ENCODE data around the gene POLR1A. TPM values are rescaled to one million over a fixed set of nuclear protein-coding genes. Genes with fewer than 3 reads are reported as not detected.

Gene POLR1A
- total RNA-seq, 1 donor from 2014 or later, result 50.1 TPM

DNA sequence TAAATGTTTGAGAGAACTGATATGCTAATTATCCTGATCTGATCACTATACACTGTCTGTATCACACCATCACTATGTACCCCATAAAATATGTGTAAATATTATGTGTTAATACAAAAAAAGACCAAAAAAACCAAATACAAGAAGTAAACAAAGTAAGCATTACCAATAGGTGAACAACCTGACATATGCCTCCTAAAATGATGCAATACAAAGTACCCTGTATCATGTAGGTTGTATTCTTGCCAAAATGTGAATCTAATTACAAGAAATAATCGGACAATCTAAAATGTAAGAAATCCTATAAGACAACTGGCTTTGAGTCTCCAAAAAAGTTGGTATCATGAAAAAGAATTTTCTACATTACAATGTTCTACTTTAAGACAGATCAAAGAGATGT lies 7.8 kb downstream of the POLR1A start:
- intact Hi-C loops (cut with micrococcal nuclease), result no loop called here

DNA sequence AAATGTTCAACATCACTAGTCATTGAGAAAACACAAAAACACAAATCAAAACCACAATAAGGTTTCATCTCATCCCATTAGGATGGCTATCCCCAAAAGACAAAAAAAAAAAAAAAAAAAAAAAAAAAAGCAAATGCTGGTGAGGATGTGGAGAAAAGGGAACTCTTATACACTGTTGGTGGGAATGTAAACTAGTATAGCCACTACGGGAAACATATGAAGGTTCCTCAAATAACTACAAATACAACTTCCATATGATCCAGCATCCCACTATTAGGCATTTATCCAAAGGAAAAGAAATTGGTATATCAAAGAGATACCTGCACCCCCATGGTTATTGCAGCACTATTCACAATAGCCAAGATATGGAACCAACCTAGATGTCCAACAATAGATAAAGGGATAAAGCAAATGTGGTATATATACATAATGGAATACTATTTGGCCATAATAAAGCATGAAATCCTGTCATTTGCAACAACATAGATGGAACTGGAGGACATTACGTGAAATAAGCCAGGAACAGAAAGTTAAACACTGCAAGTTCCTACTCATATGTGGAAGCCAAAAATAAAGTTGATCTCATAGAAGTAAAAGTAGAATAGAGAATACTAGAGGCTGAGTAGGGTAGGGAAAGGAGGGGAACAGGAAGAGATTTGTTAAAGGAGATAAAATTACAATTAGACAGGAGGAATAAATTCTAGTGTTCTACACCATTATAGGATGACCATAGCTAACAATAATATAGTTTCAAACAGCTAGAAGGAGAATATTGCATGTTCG lies 8.4 kb downstream of the POLR1A start:
- intact Hi-C loops (cut with micrococcal nuclease), result no loop called here

DNA sequence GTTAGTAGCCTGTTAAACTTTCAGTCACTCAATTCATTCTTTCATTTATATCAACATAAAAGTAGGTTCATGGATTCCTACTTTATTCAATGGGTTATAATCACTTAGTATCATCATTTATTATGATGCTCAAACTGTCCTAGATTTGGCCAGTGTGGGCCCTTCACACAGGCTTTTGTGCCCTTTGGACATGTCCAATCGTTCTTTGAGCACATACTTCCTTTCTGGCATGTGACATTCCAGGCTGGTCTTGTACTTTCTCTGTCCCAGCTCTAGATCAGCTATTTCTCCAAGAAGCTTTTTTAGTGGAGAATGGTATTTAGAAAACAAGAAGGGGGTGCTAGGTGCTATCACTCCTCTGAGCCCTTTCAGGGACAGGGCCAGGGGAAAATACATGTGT lies 11.5 kb downstream of the POLR1A start:
- intact Hi-C loops (cut with micrococcal nuclease), result no loop called here

DNA sequence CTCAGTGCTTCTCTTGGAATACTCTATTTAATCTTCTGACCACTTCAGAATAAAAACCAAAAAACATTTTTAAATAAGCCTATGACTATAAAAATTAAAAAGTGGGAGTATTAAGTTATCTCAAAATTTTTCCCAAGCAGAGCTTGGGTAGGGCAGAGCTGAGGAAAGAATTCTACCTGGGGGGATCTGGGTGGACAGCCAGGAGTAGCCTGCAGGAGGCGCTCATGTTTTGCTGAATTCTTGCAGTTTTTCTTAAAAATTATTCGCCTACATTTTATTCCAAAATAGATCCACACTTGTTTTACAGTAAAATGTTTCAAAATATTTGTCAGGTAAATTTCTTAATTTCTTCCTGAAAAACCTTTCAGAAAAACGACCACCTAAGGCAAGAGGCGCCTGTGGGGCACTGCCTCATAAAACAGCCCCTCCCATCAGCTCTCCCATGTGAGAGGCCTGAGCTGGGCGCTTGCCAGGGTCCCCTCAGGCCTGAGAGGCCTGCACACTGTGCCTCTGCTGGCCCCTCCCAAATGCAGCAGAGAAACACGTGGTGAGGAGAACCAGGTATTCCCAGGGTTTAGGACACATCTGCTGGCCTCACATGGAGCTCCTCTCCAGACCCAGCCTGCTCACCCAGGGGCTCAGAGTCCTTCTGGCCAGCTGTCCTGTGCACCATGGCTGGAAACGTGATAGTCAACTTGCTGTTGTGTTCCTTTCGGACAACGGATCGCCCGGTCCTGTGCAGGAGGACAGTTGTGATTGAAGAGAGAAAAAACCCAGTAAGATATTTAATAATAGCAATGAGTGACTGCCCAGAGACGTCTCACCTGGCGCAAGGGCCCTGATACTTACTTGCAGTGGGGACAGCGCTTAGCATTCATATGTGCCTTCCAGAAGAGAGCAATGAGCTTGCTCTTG lies 17.5 kb downstream of the POLR1A start:
- intact Hi-C loops (cut with micrococcal nuclease), result no loop called here

DNA sequence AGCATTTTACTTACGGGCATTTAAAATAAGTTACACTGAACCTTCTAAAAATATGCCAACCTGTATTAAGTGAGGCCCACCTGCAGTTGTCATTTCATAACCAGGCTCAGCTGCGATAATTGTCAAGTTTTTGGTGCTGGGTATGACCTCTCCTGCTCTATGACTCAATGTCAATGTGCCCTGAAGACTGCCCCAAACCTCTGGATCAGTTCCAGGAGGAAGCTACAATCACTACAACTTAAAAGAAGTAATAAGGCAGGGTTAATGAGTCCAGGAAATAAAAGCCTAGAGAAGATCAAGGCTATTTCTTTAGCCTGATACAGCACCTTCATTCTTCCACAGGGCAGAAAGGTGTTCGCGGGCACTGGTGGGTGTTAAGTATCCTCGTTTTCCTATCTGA lies 22.9 kb downstream of the POLR1A start:
- intact Hi-C loops (cut with micrococcal nuclease), result no loop called here

DNA sequence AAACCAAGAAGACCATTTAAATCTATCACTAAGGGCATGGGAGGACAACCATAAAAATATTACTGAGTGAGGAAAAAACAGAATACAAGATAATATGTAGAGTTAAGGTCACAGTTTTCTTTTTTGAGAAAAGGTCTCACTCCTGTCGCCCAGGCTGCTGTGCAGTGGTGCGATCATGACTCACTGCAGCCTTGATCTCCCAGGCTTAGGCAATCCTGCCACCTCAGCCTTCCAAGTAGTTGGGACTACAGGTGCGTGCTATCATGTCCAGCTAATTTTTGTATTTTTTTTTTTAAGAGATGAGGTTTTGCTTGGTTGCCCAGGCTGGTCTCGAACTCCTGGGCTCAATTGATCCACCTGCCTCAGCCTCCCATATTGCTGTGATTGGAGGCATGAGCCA lies 24.0 kb downstream of the POLR1A start:
- intact Hi-C loops (cut with micrococcal nuclease), result no loop called here

DNA sequence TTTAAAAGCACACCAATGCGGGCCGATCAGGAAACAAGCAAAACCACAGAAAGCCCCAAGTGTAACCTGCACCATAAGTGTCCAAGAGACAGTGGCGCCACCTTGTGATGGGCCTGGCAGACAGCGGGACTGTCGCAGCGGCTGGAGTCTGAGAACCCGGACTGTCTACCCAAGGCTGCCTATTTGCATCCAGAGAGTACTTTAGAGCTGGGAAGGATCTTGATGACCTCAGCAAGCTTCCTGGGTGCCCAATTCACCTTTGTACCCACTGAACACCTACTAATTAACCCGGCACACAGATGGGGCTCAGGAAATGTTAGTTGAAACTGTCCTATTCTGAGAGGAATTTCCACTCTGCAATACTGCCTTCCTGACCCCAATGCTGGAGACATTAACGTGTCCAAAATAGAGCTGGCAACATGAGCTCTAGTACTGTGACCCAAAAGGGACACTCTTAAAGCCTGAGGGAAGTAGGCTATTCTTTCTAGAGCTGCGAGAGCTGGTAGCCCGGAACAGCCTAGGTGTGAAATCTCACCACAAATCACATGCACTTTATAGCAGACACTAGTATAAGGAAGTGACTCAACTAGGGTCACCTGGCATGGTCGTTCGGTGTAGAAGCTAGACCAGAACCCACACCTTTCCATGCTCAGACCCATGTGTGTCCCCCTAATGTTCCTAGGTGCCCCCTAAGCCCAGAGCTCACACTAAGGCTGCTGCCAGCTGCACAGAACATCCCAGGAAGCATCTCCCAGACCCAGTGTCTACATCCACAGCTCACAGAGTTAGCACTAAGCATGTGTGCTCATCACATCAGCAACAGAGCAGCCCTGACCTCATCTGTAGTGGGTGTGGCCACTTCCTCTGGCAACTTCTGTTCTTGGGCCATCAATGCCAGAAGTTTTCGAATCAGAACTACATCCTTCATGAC lies 25.4 kb downstream of the POLR1A start:
- intact Hi-C loops (cut with micrococcal nuclease), result loop anchor here (1.0 to 2.0 kb wide), 8 partner anchors 26 to 543 kb away; partner anchors contain the start of genes PTCD3 and RNF103

DNA sequence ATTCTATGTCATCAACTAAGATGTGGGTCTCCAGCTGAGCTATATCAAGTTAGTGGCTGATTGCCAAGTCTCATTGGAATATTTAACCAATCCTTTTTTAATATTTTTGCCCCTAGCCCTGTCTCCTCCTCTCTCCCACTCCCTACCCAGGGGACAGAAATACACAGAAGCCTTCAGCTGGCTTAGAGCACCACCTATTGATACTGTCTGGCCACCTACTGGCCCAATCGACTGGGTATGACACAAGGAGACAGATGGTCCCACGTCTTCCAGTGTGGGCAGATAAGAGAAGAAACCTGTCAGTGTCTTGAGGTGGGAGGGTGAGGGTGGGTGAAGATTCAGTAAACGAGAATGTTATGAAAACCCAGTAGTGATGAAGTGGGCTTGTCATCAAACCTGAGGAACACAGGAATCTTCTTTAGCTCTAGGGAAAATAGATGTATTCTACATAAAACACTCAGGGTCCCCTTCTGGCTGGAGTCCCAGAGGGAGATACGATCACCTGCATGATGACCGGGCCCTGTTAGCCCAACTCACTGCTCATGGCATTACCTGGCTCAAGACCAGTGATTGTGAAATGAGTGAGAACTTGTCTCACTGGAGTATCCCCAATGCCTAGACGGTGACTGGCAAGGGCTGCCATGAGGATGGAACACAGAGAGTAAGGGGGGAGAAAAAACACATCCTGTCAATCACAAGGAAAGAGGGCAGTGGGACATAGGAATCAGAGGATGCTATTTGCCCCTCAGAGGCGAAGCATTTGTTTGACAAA lies 26.7 kb downstream of the POLR1A start:
- intact Hi-C loops (cut with micrococcal nuclease), result loop anchor here (1.0 to 2.0 kb wide), 3 partner anchors 80 to 350 kb away; no protein-coding TSS in a partner anchor

DNA sequence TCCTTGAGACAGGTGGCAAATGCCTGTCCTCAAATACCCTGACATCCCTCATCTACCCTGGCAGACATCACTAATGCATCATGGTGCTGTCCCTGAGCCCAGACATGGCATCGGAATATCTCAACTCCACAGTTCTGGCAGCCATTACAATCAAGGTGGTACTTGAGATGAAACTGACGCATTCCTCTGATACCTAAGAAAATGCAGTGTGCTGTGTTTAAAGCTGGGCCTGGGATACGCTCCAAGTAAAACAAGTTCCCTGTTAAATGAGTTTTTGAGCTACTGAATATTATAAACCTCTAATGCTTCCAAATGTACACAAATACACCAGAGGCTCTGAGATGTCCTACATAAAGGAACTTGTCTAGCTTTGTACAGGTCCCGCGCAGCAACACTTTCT lies 29.8 kb downstream of the POLR1A start:
- intact Hi-C loops (cut with micrococcal nuclease), result no loop called here

DNA sequence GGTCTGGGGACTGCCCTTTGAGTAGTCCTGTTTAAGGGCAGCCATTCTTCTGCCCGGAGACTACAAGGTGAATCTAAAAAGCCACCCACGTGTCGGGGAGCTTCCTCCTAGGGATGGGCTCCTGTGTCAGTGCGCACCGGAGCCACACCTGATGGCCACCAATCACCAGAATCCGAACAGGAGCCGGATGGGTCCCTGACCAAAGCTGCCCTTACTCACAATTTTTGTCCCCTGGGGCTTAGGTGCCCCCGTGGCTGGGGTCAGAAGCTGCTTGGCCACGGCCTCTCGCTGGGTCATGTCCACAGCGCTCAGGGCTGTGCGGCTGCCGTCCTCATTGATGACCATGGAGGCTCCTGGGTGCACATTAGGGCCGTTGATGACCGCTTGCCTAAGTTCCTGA lies 30.9 kb downstream of the POLR1A start:
- intact Hi-C loops (cut with micrococcal nuclease), result no loop called here

DNA sequence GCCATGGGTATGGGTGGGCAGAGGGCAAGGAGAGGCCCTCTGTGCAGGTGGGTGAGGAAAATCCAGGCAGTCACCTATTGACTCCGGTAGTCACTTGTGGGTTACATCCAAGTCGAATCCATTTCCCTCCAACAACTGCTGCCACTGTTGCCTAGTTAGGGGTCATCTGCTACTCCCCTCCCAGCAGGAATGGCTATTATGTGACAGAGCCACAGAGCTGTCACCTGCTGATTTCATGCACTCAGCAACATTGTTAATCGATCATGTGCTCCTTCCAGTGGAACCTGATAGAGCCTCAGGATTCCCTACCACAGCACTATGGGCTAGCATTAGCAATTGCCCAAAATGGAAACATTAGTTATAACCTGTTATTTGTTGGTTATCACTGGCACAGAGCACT lies 31.4 kb downstream of the POLR1A start:
- intact Hi-C loops (cut with micrococcal nuclease), result no loop called here

DNA sequence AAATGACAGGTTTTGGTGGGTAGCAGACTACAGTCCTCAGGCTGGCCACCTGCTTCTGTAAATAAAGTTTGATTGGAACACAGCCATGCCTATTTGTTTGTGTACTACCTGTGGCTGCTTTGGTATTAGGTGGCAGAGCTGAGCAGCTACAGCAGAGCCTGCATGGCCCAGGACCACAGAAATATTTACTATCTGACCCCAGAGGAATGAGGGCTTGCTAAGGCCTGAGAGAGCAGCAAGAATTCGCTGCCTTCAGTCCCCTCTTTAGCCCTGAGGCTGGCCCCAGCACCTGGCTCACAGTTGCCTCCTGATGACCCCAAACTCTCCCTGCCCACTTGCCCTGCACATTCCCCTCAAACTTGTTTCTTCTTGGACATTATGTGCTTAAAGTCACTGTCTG lies 32.5 kb downstream of the POLR1A start:
- intact Hi-C loops (cut with micrococcal nuclease), result no loop called here

DNA sequence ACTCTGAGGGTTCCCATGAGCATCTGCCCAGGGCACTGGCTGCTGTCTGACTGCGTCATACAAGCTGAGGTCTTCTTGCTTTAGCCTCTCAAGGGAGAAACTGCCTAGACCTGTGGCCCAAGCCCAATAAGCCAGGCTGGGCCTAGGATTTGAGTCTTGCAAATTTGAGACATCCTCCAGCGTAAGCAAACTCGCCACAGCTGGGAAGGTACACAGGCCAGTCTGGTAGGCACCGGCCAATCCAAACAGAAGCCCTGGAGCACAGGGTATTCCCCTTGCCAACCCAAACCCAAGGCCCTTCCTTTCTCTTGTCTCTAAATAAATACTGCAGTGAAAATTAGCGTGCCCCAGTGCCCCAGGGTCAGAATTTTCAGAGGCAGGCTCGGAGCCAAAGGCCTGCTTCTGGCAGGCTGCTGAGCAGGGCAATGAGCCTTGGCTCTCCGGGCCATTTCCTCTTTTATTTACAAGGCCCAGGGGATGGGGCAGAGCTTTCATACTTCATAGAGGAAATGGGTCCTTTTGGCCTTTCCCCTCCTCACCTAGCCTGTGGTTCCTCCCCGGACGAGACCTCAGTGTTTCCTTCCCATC lies 33.3 kb downstream of the POLR1A start:
- intact Hi-C loops (cut with micrococcal nuclease), result no loop called here

DNA sequence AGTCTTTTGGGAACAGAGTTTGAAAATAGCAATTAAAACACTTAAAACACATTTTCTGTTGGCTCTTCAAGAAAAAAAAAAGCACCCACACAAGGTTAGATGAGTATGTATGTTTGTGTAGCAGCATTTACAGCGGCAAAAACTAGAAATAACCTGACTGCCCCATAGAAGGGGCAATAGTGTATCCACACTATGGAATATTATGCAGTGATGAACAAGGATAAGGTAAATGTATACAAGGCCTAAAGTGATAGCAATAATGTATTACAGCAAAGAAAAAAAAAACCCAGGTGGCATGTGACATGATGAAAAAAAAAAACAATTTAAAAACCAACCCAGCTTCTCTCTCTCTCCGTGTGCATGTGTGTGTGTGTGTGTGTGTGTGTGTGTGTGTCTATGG lies 34.8 kb downstream of the POLR1A start:
- intact Hi-C loops (cut with micrococcal nuclease), result no loop called here

DNA sequence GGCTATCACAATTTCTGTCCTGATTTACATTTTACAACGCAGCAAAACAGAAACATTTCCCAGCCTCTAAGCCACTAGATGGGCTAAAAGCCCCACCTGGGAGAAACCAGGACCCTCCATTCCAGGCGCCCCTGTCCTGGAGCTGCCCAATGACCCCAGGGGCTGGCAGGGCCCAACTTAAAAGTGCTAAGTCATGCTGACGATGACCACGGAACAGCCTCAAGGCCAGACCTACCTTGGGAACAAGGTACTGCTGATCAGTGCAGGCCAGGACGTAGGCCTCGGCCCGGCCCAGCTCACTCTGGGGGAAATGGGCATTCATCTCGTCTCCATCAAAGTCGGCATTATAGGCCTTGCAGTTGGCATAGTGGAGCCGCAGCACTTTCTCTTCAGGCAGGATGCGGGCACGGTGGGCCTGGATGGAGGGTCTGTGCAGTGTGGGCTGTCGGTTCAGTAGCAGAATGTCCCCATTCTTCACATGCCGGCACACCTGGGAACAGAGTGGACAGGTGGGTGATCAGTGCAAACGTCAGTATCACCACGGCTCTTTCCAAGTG lies 35.8 kb downstream of the POLR1A start:
- intact Hi-C loops (cut with micrococcal nuclease), result loop anchor here (2.0 kb wide), 2 partner anchors 75 to 183 kb away; no protein-coding TSS in a partner anchor

DNA sequence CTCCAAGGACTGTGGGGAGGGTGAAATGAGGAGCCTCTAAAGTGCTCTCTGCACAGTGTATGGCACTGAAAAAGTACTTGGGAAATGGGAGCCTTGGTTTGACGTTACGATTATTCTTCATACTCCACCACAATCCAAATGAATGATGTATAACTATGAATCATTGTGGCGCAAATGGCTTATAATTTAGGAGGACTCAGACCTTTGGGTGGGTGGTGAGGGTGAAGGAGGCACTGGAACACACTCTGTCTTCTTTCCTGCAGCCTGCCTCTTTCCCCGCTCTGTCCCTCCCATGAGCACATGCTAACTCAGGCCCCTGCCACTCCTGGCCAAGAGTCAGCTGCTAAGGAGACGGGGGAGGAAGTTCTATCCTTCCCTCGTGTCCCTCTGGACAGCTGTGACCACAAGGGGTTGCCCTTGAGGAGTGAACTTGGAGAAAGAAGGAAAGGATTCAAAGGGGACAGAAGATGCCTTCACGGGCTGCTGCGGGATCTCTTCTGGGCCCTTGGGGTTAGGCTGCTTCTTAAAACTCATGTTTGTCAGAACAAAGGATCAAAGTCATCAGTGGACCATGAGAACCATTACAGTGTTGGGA lies 36.5 kb downstream of the POLR1A start:
- intact Hi-C loops (cut with micrococcal nuclease), result loop anchor here (2.0 kb wide), 2 partner anchors 74 to 182 kb away; no protein-coding TSS in a partner anchor

DNA sequence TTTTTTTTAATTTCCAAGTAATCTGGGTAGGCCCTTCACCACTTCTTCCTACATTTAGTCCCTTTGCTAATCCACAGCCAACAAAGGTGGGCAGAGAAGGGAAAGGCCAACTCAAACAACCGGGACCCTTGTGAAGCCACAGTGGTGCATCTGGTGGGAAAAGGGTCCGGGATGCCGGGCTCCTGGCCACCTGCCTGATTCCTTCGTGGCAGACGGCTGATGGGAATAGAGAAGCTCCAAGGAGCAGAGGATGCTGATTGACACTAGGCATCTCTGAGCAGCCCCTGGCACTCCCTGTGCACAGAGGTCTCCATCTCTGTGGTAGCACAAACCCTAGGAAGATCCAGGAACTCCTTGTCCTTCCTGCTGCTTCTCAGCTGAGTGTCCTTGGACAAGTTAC lies 37.0 kb downstream of the POLR1A start:
- intact Hi-C loops (cut with micrococcal nuclease), result loop anchor here (1.0 to 2.0 kb wide), 3 partner anchors 30 to 182 kb away; no protein-coding TSS in a partner anchor

DNA sequence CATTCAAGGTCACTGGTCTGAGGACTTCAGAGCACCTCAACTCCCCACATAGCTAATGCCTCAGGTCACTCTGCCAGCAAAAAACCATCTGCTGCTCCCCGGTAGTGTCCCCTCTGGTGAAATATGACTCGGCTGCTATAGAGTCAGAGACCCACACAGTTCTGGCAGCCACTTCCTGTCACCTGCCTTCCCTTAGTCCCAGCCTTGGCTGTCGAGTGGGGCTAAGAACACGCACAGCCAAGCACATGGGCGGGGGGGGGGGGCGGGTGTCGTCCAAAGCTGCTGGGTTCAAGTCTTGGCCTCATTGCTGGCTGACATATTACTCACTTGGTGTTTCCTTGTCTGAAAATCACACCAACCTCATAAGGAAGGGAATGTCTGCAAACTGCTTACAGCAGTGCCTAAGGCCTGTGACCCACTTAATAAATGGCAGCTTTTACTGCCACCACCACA lies 37.5 kb downstream of the POLR1A start:
- intact Hi-C loops (cut with micrococcal nuclease), result loop anchor here (1.0 to 2.0 kb wide), 3 partner anchors 30 to 181 kb away; no protein-coding TSS in a partner anchor

DNA sequence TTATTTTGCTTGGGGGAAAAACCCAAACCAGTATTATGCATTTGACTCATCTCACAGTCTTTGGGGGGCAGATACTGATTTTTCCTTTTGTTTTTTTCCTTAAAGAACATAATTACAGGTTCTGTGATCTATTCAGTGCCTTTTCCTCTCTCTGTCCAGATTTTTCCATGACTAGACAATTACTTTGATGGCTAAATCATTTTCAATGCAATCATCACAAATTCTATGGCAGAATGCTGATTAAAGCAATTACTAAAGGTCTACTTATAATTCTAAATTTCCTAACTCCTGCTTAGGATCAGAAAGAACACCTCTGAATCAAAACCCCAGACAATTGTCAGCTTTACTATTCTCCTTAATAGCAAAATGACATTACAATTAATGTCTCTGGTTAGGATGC lies 38.8 kb downstream of the POLR1A start:
- intact Hi-C loops (cut with micrococcal nuclease), result no loop called here

Measured in T-helper 1 cell treated with Interleukin-12 subunit alpha and Interleukin-12 subunit beta and Interleukin-4 antibody, amounts not matched to agents 30 ng/mL and 1 ng/mL, for 36 hours (primary cell).